Fibroblast of lung (primary cell): ENCODE data around the gene PCBP3.

Experiments used
- CTCF ChIP-seq, 2 donors: IDR thresholded peaks in 1 of 2; conservative IDR thresholded peaks in 1 of 2; 1 replicate in 1 of 2; 2 replicates in 1 of 2; pipeline ENCODE4 v1.5.1; 2011 to 2012; ENCODE audit warnings: low read length in 2 of 2, control low read depth in 1 of 2, inconsistent platforms in 1 of 2, low read depth in 1 of 2, mild to moderate bottlenecking in 1 of 2
- EZH2 ChIP-seq: IDR thresholded peaks from 2 replicates; pipeline ENCODE4 v1.5.1; 2012; ENCODE audit warnings: low read length, control low read depth, mild to moderate bottlenecking; ENCODE audit errors: missing control alignments

- no peak for TF ChIP-seq CTCF (conservative IDR thresholded peaks at IDR 0.05 in 1 of 2, IDR thresholded peaks at IDR 0.05 in 1 of 2; ENCODE audit: low read depth in 1 of 2, low read length in 2 of 2)
- TF ChIP-seq EZH2 = no peak
These were observed 181.7 kb downstream of the PCBP3 start for GRCh38 chr21:45825219-45825618.
